CD8-positive, alpha-beta memory T cell (primary cell): ENCODE data around the gene SLIT3. TPM values are rescaled to one million over a fixed set of nuclear protein-coding genes. Genes with fewer than 3 reads are reported as not detected.

ENCODE experiments used
- CTCF ChIA-PET: fragments of 350-600 bp; sonication (Branson Sonifier 250); formaldehyde crosslinking; loops from one replicate; lab custom pipeline; 2021; ENCODE audit warnings: antibody characterized with exemption; lab: Charles Lee
- POLR2A ChIA-PET: fragments of 350-600 bp; sonication (Branson Sonifier 250); formaldehyde crosslinking; loops from one replicate; lab custom pipeline; 2021; ENCODE audit warnings: antibody characterized with exemption; lab: Charles Lee
- DNase-seq, 5 donors: peaks; one replicate each; pipeline versions ENCODE4 v3.0.0 to v3.0.0-alpha.2; 2020 to 2022; ENCODE audit warnings: mixed read lengths in 1 of 5
- H3K27ac ChIP-seq: one replicate; pipeline ENCODE4 v1.7.0; 2013; ENCODE audit warnings: low read depth, mild to moderate bottlenecking, low read length, moderate library complexity
- H3K27me3 ChIP-seq: 2 replicates; pipeline ENCODE4 v1.7.0; 2013; ENCODE audit warnings: low read length, mild to moderate bottlenecking; ENCODE audit not compliant: insufficient read depth, poor library complexity, severe bottlenecking
- H3K36me3 ChIP-seq: 2 replicates; pipeline ENCODE4 v1.7.0; 2013; ENCODE audit warnings: mild to moderate bottlenecking, low read length, moderate library complexity; ENCODE audit not compliant: insufficient read depth
- H3K4me1 ChIP-seq: 2 replicates; pipeline ENCODE4 v1.7.0; 2013; ENCODE audit warnings: mild to moderate bottlenecking, low read length, moderate library complexity; ENCODE audit not compliant: insufficient read depth
- H3K4me3 ChIP-seq: 2 replicates; pipeline ENCODE4 v1.7.0; 2013; ENCODE audit warnings: mild to moderate bottlenecking, low read length
- H3K9me3 ChIP-seq: 2 replicates; pipeline ENCODE4 v1.7.0; 2013; ENCODE audit warnings: mild to moderate bottlenecking, low read length
- H3K27ac Mint-ChIP-seq, 8 donors: one replicate each; pipeline ENCODE4 v1.8.0; 2020 to 2021; ENCODE audit warnings: mixed read lengths in 8 of 8, mild to moderate bottlenecking in 6 of 8, inconsistent platforms in 3 of 8, moderate library complexity in 3 of 8
- H3K27me3 Mint-ChIP-seq, 2 donors: one replicate each; pipeline ENCODE4 v1.8.0; 2020 to 2021; ENCODE audit warnings: mixed read lengths in 2 of 2, mild to moderate bottlenecking in 1 of 2, moderate library complexity in 1 of 2
- H3K36me3 Mint-ChIP-seq, 3 donors: one replicate each; pipeline ENCODE4 v1.8.0; 2020 to 2021; ENCODE audit warnings: mixed read lengths in 3 of 3, inconsistent platforms in 1 of 3, mild to moderate bottlenecking in 1 of 3
- H3K4me1 Mint-ChIP-seq, 3 donors: one replicate each; pipeline ENCODE4 v1.8.0; 2020 to 2021; ENCODE audit warnings: mixed read lengths in 3 of 3, inconsistent platforms in 1 of 3, mild to moderate bottlenecking in 1 of 3
- H3K4me3 Mint-ChIP-seq, 7 donors: one replicate each; pipeline ENCODE4 v1.8.0; 2020 to 2021; ENCODE audit warnings: mixed read lengths in 7 of 7, mild to moderate bottlenecking in 6 of 7, moderate library complexity in 4 of 7, inconsistent platforms in 2 of 7
- H3K9me3 Mint-ChIP-seq, 5 donors: one replicate each; pipeline ENCODE4 v1.8.0; 2020 to 2022; ENCODE audit warnings: mixed read lengths in 5 of 5, mild to moderate bottlenecking in 3 of 5, moderate library complexity in 2 of 5, inconsistent platforms in 1 of 5
- polyA plus RNA-seq: library from polyadenylated mRNA; unstranded; fragments of 300-500 nt; fragmentation: Illumina TruSeq; gene quantifications from one replicate; pipeline ENCODE4 v1.2.3, GENCODE V29; 2021
- total RNA-seq, 2 experiments: library from RNA; stranded (reverse); gene quantifications; one replicate each; pipeline ENCODE4 v1.2.3, GENCODE V29; 2021

The SLIT3 gene
- total and polyA plus RNA-seq, 3 experiments from 2014 or later: 0.49 to 0.72 TPM; not detected in 1

- Histone ChIP-seq H3K27me3 (no peaks in the 10 kb centered on the region), H3K36me3 (no peaks in the 10 kb centered on the region), H3K4me1 (no peaks in the 10 kb centered on the region), H3K27ac (no peak overlapping the region), H3K4me3 (no peak overlapping the region), H3K9me3 (no peaks in the 10 kb centered on the region)
- Mint-ChIP-seq H3K27me3 (no peaks in the 10 kb centered on the region), H3K4me1 (no peaks in the 10 kb centered on the region), H3K9me3 (peaks cover 0 to 3% (median 0%) of the 10 kb centered on the region in 5 donors), H3K4me3 (no peak overlapping the region), H3K36me3 (no peaks in the 10 kb centered on the region), H3K27ac (no peak overlapping the region)
- ChIA-PET POLR2A (no interaction called here), CTCF (interaction anchor here (1.2 kb wide), 1 partner anchor 13 kb away, joined by 3 read pairs; no protein-coding TSS in a partner anchor)
- DNase-seq: no peak
Measured at GRCh38 chr5:169174923-169175322, 126.0 kb downstream of the SLIT3 start.

GRCh38 chr5:169173372-169173771 lies 127.6 kb downstream of the SLIT3 start:
- Mint-ChIP-seq H3K27ac (no peak overlapping the region), H3K9me3 (peaks cover 0 to 3% (median 0%) of the 10 kb centered on the region in 5 donors), H3K27me3 (peaks cover 0 to 4% of the 10 kb centered on the region in 2 donors), H3K4me3 (no peak overlapping the region), H3K4me1 (no peaks in the 10 kb centered on the region), H3K36me3 (no peaks in the 10 kb centered on the region)
- Histone ChIP-seq H3K27ac (no peak overlapping the region), H3K27me3 (no peaks in the 10 kb centered on the region), H3K4me3 (no peak overlapping the region), H3K36me3 (no peaks in the 10 kb centered on the region), H3K9me3 (no peaks in the 10 kb centered on the region), H3K4me1 (no peaks in the 10 kb centered on the region)
- DNase-seq: no peak
- CTCF ChIA-PET: no interaction called here
- POLR2A ChIA-PET: no interaction called here

GRCh38 chr5:169171515-169171914 lies 129.4 kb downstream of the SLIT3 start:
- H3K4me1 Mint-ChIP-seq: no peaks in the 10 kb centered on the region
- no peak overlapping the region for H3K4me3 Mint-ChIP-seq
- peaks cover 0 to 3% (median 0%) of the 10 kb centered on the region in 5 donors for H3K9me3 Mint-ChIP-seq
- Histone ChIP-seq H3K4me3 (no peak overlapping the region), H3K4me1 (no peaks in the 10 kb centered on the region), H3K9me3 (no peaks in the 10 kb centered on the region), H3K27ac (no peak overlapping the region), H3K36me3 (no peaks in the 10 kb centered on the region), H3K27me3 (no peaks in the 10 kb centered on the region)
- H3K36me3 Mint-ChIP-seq: no peaks in the 10 kb centered on the region
- DNase-seq: no peak
- peaks cover 4 to 5% of the 10 kb centered on the region in 2 donors for H3K27me3 Mint-ChIP-seq
- no peak overlapping the region for H3K27ac Mint-ChIP-seq
- POLR2A ChIA-PET: no interaction called here
- CTCF ChIA-PET: no interaction called here

GRCh38 chr5:169169783-169170182 lies 131.2 kb downstream of the SLIT3 start:
- Histone ChIP-seq H3K27me3 (no peaks in the 10 kb centered on the region), H3K4me1 (no peaks in the 10 kb centered on the region), H3K36me3 (no peaks in the 10 kb centered on the region), H3K9me3 (no peaks in the 10 kb centered on the region), H3K27ac (no peak overlapping the region), H3K4me3 (no peak overlapping the region)
- ChIA-PET CTCF (no interaction called here), POLR2A (no interaction called here)
- Mint-ChIP-seq H3K36me3 (no peaks in the 10 kb centered on the region), H3K4me1 (no peaks in the 10 kb centered on the region), H3K9me3 (peaks cover 0 to 3% (median 0%) of the 10 kb centered on the region in 5 donors), H3K4me3 (no peak overlapping the region), H3K27ac (no peak overlapping the region), H3K27me3 (peaks cover 4 to 5% of the 10 kb centered on the region in 2 donors)
- DNase-seq: no peak

GRCh38 chr5:169168280-169168679 lies 132.7 kb downstream of the SLIT3 start:
- Histone ChIP-seq H3K27me3 (no peaks in the 10 kb centered on the region), H3K4me3 (no peak overlapping the region), H3K27ac (no peak overlapping the region), H3K4me1 (no peaks in the 10 kb centered on the region), H3K36me3 (no peaks in the 10 kb centered on the region), H3K9me3 (no peaks in the 10 kb centered on the region)
- DNase-seq: no peak
- ChIA-PET POLR2A (no interaction called here), CTCF (no interaction called here)
- peaks cover 4 to 5% of the 10 kb centered on the region in 2 donors for H3K27me3 Mint-ChIP-seq
- H3K4me1 Mint-ChIP-seq: no peaks in the 10 kb centered on the region
- H3K9me3 Mint-ChIP-seq: peaks cover 0 to 3% (median 0%) of the 10 kb centered on the region in 5 donors
- no peaks in the 10 kb centered on the region for H3K36me3 Mint-ChIP-seq
- H3K27ac Mint-ChIP-seq: no peak overlapping the region
- H3K4me3 Mint-ChIP-seq: no peak overlapping the region

- Histone ChIP-seq H3K27me3 (no peaks in the 10 kb centered on the region), H3K4me3 (no peak overlapping the region), H3K9me3 (no peaks in the 10 kb centered on the region), H3K27ac (no peak overlapping the region), H3K36me3 (no peaks in the 10 kb centered on the region), H3K4me1 (no peaks in the 10 kb centered on the region)
- no peak overlapping the region for H3K27ac Mint-ChIP-seq
- POLR2A ChIA-PET: no interaction called here
- H3K4me1 Mint-ChIP-seq: no peaks in the 10 kb centered on the region
- peak overlapping the region in 1 of 7 donors; percentile 63 for H3K4me3 Mint-ChIP-seq
- H3K36me3 Mint-ChIP-seq: no peaks in the 10 kb centered on the region
- no peak for DNase-seq
- CTCF ChIA-PET: no interaction called here
- H3K27me3 Mint-ChIP-seq: peaks cover 4 to 5% of the 10 kb centered on the region in 2 donors
- peaks cover 0 to 3% (median 0%) of the 10 kb centered on the region in 5 donors for H3K9me3 Mint-ChIP-seq
Measured at GRCh38 chr5:169166078-169166477, 134.9 kb downstream of the SLIT3 start.

- Histone ChIP-seq H3K4me3 (no peak overlapping the region), H3K27ac (no peak overlapping the region), H3K27me3 (no peaks in the 10 kb centered on the region), H3K36me3 (no peaks in the 10 kb centered on the region), H3K9me3 (no peaks in the 10 kb centered on the region), H3K4me1 (no peaks in the 10 kb centered on the region)
- H3K27me3 Mint-ChIP-seq: peaks cover 4 to 5% of the 10 kb centered on the region in 2 donors
- CTCF ChIA-PET: no interaction called here
- H3K27ac Mint-ChIP-seq: no peak overlapping the region
- no peaks in the 10 kb centered on the region for H3K4me1 Mint-ChIP-seq
- no peak overlapping the region for H3K4me3 Mint-ChIP-seq
- no peaks in the 10 kb centered on the region for H3K36me3 Mint-ChIP-seq
- POLR2A ChIA-PET: no interaction called here
- no peak for DNase-seq
- H3K9me3 Mint-ChIP-seq: peaks cover 0 to 6% (median 2%) of the 10 kb centered on the region in 5 donors
Measured at GRCh38 chr5:169165052-169165451, 135.9 kb downstream of the SLIT3 start.

- H3K36me3 ChIP-seq: no peaks in the 10 kb centered on the region
- Mint-ChIP-seq H3K4me3 (no peak overlapping the region), H3K27me3 (peaks cover 4 to 5% of the 10 kb centered on the region in 2 donors), H3K4me1 (no peaks in the 10 kb centered on the region), H3K27ac (no peak overlapping the region), H3K9me3 (peaks cover 0 to 10% (median 5%) of the 10 kb centered on the region in 5 donors), H3K36me3 (peaks cover 0 to 4% (median 0%) of the 10 kb centered on the region in 3 donors)
- no peaks in the 10 kb centered on the region for H3K4me1 ChIP-seq
- DNase-seq: no peak
- no peaks in the 10 kb centered on the region for H3K9me3 ChIP-seq
- CTCF ChIA-PET: no interaction called here
- POLR2A ChIA-PET: no interaction called here
- H3K27ac ChIP-seq: no peak overlapping the region
- no peaks in the 10 kb centered on the region for H3K27me3 ChIP-seq
- no peak overlapping the region for H3K4me3 ChIP-seq
Measured at GRCh38 chr5:169164481-169164925, 136.4 kb downstream of the SLIT3 start.
